KMS-11 (cell line): ENCODE measurements around the gene SMIM33.

Experiments used
- H2AFZ ChIP-seq: fragments of 200-600 bp; sonication (generic); 2 replicates; pipeline ENCODE4 v1.6.1; 2016; ENCODE audit warnings: antibody characterized with exemption, mixed run types, low read depth
- H3K27ac ChIP-seq: fragments of 200-600 bp; sonication (generic); 2 replicates; pipeline ENCODE4 v1.6.1; 2016; ENCODE audit warnings: mild to moderate bottlenecking, mixed run types
- H3K27me3 ChIP-seq: fragments of 200-600 bp; sonication (generic); 2 replicates; pipeline ENCODE4 v1.6.1; 2017; ENCODE audit warnings: mild to moderate bottlenecking, low read depth, mixed run types, moderate library complexity; ENCODE audit not compliant: insufficient read depth
- H3K36me3 ChIP-seq: fragments of 200-600 bp; sonication (generic); 2 replicates; pipeline ENCODE4 v1.6.1; 2017; ENCODE audit warnings: mild to moderate bottlenecking, mixed run types; ENCODE audit not compliant: insufficient read depth
- H3K4me1 ChIP-seq: fragments of 200-600 bp; sonication (generic); 2 replicates; pipeline ENCODE4 v1.6.1; 2016; ENCODE audit warnings: mild to moderate bottlenecking, low read depth, mixed run types; ENCODE audit not compliant: poor library complexity, severe bottlenecking
- H3K4me2 ChIP-seq: fragments of 200-600 bp; sonication (generic); 2 replicates; pipeline ENCODE4 v1.7.0; 2016; ENCODE audit warnings: mild to moderate bottlenecking, mixed run types
- H3K4me3 ChIP-seq: fragments of 200-600 bp; sonication (generic); IDR thresholded peaks from 2 replicates; pipeline ENCODE4 v1.6.1; 2017; ENCODE audit warnings: low read depth, low read length, mixed read lengths; ENCODE audit not compliant: insufficient read depth
- H3K79me2 ChIP-seq: fragments of 200-600 bp; sonication (generic); 2 replicates; pipeline ENCODE4 v1.6.1; 2016; ENCODE audit warnings: low read depth, mixed run types; ENCODE audit not compliant: insufficient read depth
- H3K9ac ChIP-seq: fragments of 200-600 bp; sonication (generic); 2 replicates; pipeline ENCODE4 v1.6.1; 2016; ENCODE audit warnings: mild to moderate bottlenecking, mixed run types
- H4K20me1 ChIP-seq: fragments of 200-600 bp; sonication (generic); 2 replicates; pipeline ENCODE4 v1.6.1; 2016; ENCODE audit warnings: mild to moderate bottlenecking, mixed run types; ENCODE audit not compliant: insufficient read depth
- CTCF ChIP-seq: fragments of 200-600 bp; sonication (generic); conservative IDR thresholded peaks from 2 replicates; pipeline ENCODE4 v1.6.1; 2017; ENCODE audit warnings: low read depth, mild to moderate bottlenecking, antibody characterized with exemption, low read length, moderate library complexity, mixed read lengths

Gene SMIM33

GRCh38 chr5:139454568-139455290 is 16.1 kb upstream of the SMIM33 start:
- Histone ChIP-seq H3K4me3 (no peak overlapping the region), H3K27me3 (no peaks in the 10 kb centered on the region; the same call in 1 of the 2 replicates), H3K27ac (no peak overlapping the region), H4K20me1 (no peaks in the 10 kb centered on the region), H3K4me2 (no peak overlapping the region), H3K4me1 (peaks cover 33% of the 10 kb centered on the region), H3K9ac (no peak overlapping the region), H3K79me2 (no peaks in the 10 kb centered on the region), H3K36me3 (no peaks in the 10 kb centered on the region), H2AFZ (no peak overlapping the region)
- no peak for TF ChIP-seq CTCF

GRCh38 chr5:139456776-139457175 is 14.0 kb upstream of the SMIM33 start:
- Histone ChIP-seq H3K4me3 (no peak overlapping the region), H3K27ac (no peak overlapping the region), H3K4me1 (peaks cover 42% of the 10 kb centered on the region), H3K27me3 (no peaks in the 10 kb centered on the region; the same call in 1 of the 2 replicates), H3K36me3 (no peaks in the 10 kb centered on the region), H3K9ac (no peak overlapping the region), H3K4me2 (no peak overlapping the region), H3K79me2 (no peaks in the 10 kb centered on the region), H2AFZ (no peak overlapping the region), H4K20me1 (no peaks in the 10 kb centered on the region)
- TF ChIP-seq CTCF = no peak

- H3K4me1 ChIP-seq = peaks cover 42% of the 10 kb centered on the region
- no peaks in the 10 kb centered on the region for H3K36me3 ChIP-seq
- H3K27me3 ChIP-seq = no peaks in the 10 kb centered on the region; the same call in 1 of the 2 replicates
- H3K27ac ChIP-seq = peak overlapping the region; percentile 43; the same call in 1 of the 2 replicates
- no peaks in the 10 kb centered on the region for H4K20me1 ChIP-seq
- no peak for TF ChIP-seq CTCF
- H3K4me3 ChIP-seq = no peak overlapping the region
- H3K4me2 ChIP-seq = peak overlapping the region; percentile 31; the same call in 1 of the 2 replicates
- H3K9ac ChIP-seq = no peak overlapping the region
- no peak overlapping the region for H2AFZ ChIP-seq
- H3K79me2 ChIP-seq = no peaks in the 10 kb centered on the region
These were observed 13.6 kb upstream of the SMIM33 start for GRCh38 chr5:139457241-139457640.

- Histone ChIP-seq H3K36me3 (no peaks in the 10 kb centered on the region), H4K20me1 (no peaks in the 10 kb centered on the region), H3K4me3 (no peak overlapping the region), H3K27me3 (no peaks in the 10 kb centered on the region; the same call in 1 of the 2 replicates), H2AFZ (no peak overlapping the region), H3K27ac (peak overlapping the region; percentile 43; the same call in 1 of the 2 replicates), H3K4me1 (peaks cover 42% of the 10 kb centered on the region), H3K9ac (no peak overlapping the region), H3K79me2 (no peaks in the 10 kb centered on the region), H3K4me2 (peak overlapping the region; percentile 31)
- TF ChIP-seq CTCF = no peak
These were observed 13.0 kb upstream of the SMIM33 start for GRCh38 chr5:139457653-139458306.
